SIG-M5 treated with dmso at 0.1 percent for 504 hours (cell line): ENCODE results near the gene ITPKA.
A peak's percentile ranks its signal among the peaks of the same experiment; 100 is the strongest.

Experiments used
- DNase-seq: peaks from one replicate; lab custom pipeline; 2025; ENCODE audit not compliant: unreplicated experiment; lab: John Stamatoyannopoulos, UW

ITPKA gene

GRCh38 chr15:41489641-41490040, 4.0 kb upstream of the ITPKA start:
- DNase-seq: no peak

- DNase-seq: peak; percentile 68
Measured at GRCh38 chr15:41490355-41490754, 3.3 kb upstream of the ITPKA start.

GRCh38 chr15:41491889-41492288, 1.8 kb upstream of the ITPKA start:
- no peak for DNase-seq

- DNase-seq: no peak
Measured at GRCh38 chr15:41492597-41493204, 973 bp upstream of the ITPKA start.

- no peak for DNase-seq
Measured at GRCh38 chr15:41493902-41494189, 172 bp downstream of the ITPKA start.

- no peak for DNase-seq
Measured at GRCh38 chr15:41494190-41494921, 682 bp downstream of the ITPKA start.

GRCh38 chr15:41494922-41495735, 1.5 kb downstream of the ITPKA start:
- DNase-seq: no peak

GRCh38 chr15:41495736-41496599, 2.3 kb downstream of the ITPKA start:
- DNase-seq: no peak

GRCh38 chr15:41498657-41499056, 5.0 kb downstream of the ITPKA start:
- no peak for DNase-seq

GRCh38 chr15:41499109-41499851, 5.6 kb downstream of the ITPKA start:
- DNase-seq: no peak

- DNase-seq: no peak
Measured at GRCh38 chr15:41501191-41501917, 7.7 kb downstream of the ITPKA start.

- no peak for DNase-seq
Measured at GRCh38 chr15:41501931-41502794, 8.5 kb downstream of the ITPKA start.

GRCh38 chr15:41502795-41503668, 9.4 kb downstream of the ITPKA start:
- DNase-seq: no peak

GRCh38 chr15:41503669-41504010, 10.0 kb downstream of the ITPKA start:
- no peak for DNase-seq

GRCh38 chr15:41504751-41505492, 11.2 kb downstream of the ITPKA start:
- no peak for DNase-seq

GRCh38 chr15:41505776-41506175, 12.1 kb downstream of the ITPKA start:
- no peak for DNase-seq

GRCh38 chr15:41506796-41507341, 13.2 kb downstream of the ITPKA start:
- peak; percentile 17 for DNase-seq
